ENCODE results near the gene FLCN. TPM values are rescaled to one million over a fixed set of nuclear protein-coding genes. Genes with fewer than 3 reads are reported as not detected.
A peak's percentile ranks its signal among the peaks of the same experiment; 100 is the strongest.
"Not testable (repeated sequence)": the region's sequence is repeated elsewhere in the genome, so short reads cannot be mapped to it uniquely, and the experiment has no call there.

Gene FLCN, protein sequence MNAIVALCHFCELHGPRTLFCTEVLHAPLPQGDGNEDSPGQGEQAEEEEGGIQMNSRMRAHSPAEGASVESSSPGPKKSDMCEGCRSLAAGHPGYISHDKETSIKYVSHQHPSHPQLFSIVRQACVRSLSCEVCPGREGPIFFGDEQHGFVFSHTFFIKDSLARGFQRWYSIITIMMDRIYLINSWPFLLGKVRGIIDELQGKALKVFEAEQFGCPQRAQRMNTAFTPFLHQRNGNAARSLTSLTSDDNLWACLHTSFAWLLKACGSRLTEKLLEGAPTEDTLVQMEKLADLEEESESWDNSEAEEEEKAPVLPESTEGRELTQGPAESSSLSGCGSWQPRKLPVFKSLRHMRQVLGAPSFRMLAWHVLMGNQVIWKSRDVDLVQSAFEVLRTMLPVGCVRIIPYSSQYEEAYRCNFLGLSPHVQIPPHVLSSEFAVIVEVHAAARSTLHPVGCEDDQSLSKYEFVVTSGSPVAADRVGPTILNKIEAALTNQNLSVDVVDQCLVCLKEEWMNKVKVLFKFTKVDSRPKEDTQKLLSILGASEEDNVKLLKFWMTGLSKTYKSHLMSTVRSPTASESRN
- 100 to 1,000 TPM in 1 of 4 donors, 10 to 100 TPM in 3; 28.4 to 143 (median 49.2) TPM for total RNA-seq

DNA sequence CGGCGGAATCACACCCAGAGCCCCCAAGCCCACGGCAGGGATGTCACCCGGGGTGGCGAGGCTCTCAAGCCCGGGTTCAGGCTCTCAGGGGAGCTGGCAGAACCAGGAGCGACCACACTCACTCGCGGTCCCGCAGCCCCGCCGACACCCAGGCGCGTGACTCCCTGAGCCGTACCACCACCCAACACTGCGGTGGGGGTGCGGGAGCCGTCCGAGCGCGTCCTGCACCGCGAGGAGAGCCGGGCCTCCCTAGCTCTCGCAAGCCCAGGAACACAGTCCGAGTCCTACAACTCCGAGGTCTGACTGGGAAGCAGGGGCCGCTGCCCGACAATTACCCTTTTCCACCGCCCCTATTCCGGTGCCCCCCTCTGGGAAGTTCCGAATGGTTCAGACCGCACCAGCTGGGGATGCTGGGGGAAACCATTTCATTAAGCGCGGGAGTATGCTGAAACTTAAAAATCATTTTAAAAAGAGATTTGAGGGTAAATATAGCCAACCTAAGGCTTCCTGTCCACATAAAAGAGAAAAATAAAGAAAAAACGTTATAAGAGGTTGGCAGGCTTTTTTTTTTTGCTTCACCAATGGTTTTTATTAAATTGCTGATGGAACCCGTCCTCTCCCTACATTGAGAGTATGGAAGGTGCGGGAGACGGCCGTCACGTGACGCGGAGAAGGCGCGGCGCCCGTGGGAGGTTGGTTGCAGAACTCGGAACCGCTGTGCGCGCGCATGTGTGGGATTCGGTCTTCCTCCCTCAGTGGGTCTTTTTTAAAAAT lies at the start of gene FLCN:
FLCN (minus strand) TSS at position 143 of the 774 bp plus-strand sequence. CDS start 9,031 bp downstream, outside the sequence.
- Histone ChIP-seq H3K9me3 (no peaks in the 10 kb centered on the region), H3K36me3 (peaks cover 8% of the 10 kb centered on the region), H3K4me3 (peak within 1 kb of the TSS; percentile 99), H3K27me3 (no peaks in the 10 kb centered on the region), H3K27ac (peak within 1 kb of the TSS; percentile 92), H3K4me1 (peaks cover 31% of the 10 kb centered on the region)
- WGBS: under 1% methylated on average over 26 of the region's 53 CpGs
- DNase-seq (ENCODE audit: low spot score in 2 of 2): peak; percentile 96 to 97
- TF ChIP-seq, protein P1, sequence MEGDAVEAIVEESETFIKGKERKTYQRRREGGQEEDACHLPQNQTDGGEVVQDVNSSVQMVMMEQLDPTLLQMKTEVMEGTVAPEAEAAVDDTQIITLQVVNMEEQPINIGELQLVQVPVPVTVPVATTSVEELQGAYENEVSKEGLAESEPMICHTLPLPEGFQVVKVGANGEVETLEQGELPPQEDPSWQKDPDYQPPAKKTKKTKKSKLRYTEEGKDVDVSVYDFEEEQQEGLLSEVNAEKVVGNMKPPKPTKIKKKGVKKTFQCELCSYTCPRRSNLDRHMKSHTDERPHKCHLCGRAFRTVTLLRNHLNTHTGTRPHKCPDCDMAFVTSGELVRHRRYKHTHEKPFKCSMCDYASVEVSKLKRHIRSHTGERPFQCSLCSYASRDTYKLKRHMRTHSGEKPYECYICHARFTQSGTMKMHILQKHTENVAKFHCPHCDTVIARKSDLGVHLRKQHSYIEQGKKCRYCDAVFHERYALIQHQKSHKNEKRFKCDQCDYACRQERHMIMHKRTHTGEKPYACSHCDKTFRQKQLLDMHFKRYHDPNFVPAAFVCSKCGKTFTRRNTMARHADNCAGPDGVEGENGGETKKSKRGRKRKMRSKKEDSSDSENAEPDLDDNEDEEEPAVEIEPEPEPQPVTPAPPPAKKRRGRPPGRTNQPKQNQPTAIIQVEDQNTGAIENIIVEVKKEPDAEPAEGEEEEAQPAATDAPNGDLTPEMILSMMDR (IDR thresholded peaks at IDR 0.05): no peak
- peak; percentile 66 to 97 (median 70) for TF ChIP-seq POLR2AphosphoS5 (IDR thresholded peaks at IDR 0.05)
- peak in 1 of 2 donors; percentile 85 for TF ChIP-seq POLR2A (IDR thresholded peaks at IDR 0.05)

DNA sequence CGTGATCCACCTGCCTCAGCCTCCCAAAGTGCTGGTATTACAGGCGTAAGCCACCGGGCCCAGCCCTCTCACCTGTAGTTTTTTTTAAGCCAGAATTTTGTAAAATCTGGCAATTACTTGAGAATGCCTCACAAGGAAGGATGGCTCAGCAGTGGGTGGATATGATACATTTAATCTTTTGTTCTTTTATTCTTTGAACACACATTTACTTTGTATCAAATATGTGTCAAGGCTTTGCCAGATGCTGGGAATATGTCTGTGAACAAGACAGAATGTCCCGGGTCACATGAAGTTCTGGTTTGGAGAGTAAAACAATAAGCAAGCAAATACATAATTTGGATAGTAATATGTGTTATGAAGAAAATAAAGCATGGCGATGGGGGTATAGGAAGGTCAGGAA lies 49.0 kb upstream of the FLCN start:
- Histone ChIP-seq H3K27ac (no peak overlapping the region), H3K4me1 (peaks cover 6% of the 10 kb centered on the region), H3K4me3 (no peak overlapping the region), H3K36me3 (no peaks in the 10 kb centered on the region), H3K9me3 (no peaks in the 10 kb centered on the region), H3K27me3 (no peaks in the 10 kb centered on the region)
- DNase-seq (ENCODE audit: low spot score in 2 of 2): peak in 1 of 2 donors; percentile 4
- TF ChIP-seq POLR2AphosphoS5 (IDR thresholded peaks at IDR 0.05) (no peak), EP300 (IDR thresholded peaks at IDR 0.05) (no peak), POLR2A (IDR thresholded peaks at IDR 0.05) (no peak)
- TF ChIP-seq, protein P1 (IDR thresholded peaks at IDR 0.05): no peak
- WGBS: 85% methylated on average over 5 of the region's 5 CpGs

GRCh38 chr17:17280613-17281549 lies 43.9 kb upstream of the FLCN start, which contains the start of gene COPS3:
TSS of gene COPS3 (minus strand) at chr17:17281246. CDS start at chr17:17281186, 60 bp downstream.
- WGBS: 0% methylated on average over 17 of the region's 80 CpGs
- peaks cover 43% of the 10 kb centered on the region for H3K4me1 ChIP-seq
- TF ChIP-seq POLR2A (IDR thresholded peaks at IDR 0.05) (peak in 1 of 2 donors; percentile 71), POLR2AphosphoS5 (IDR thresholded peaks at IDR 0.05) (peak; percentile 47 to 89 (median 50)), EP300 (IDR thresholded peaks at IDR 0.05) (no peak)
- TF ChIP-seq, protein P1 (IDR thresholded peaks at IDR 0.05): no peak
- H3K9me3 ChIP-seq: no peaks in the 10 kb centered on the region
- H3K4me3 ChIP-seq: peak within 1 kb of the TSS; percentile 68
- peak within 1 kb of the TSS; percentile 95 for H3K27ac ChIP-seq
- DNase-seq (ENCODE audit: low spot score in 2 of 2): peak; percentile 98 to 99
- no peaks in the 10 kb centered on the region for H3K27me3 ChIP-seq
- no peaks in the 10 kb centered on the region for H3K36me3 ChIP-seq

DNA sequence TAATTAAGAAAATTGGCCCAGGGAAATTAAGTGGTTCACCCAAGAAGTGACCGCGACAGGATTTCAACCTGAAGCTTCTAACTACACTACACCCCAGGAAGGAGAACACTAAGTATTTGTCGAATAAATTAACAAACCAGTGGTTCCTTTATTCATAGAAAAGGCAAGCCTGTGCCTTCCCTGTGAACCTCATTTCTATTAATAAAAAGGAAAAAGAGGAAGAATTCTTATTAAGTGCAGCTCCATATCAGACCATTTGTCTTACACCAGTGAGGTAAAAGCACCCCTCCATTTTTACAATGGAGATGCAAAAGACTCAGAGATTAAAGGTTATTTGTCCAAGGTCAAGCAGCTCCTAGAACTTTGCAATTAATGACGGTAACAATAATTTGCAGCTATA lies 42.3 kb upstream of the FLCN start:
- Histone ChIP-seq H3K27ac (no peak overlapping the region), H3K4me3 (peak overlapping the region; percentile 68), H3K4me1 (peaks cover 43% of the 10 kb centered on the region), H3K36me3 (peaks cover 8% of the 10 kb centered on the region), H3K27me3 (no peaks in the 10 kb centered on the region), H3K9me3 (no peaks in the 10 kb centered on the region)
- 82% methylated on average over 4 of the region's 4 CpGs for WGBS
- TF ChIP-seq EP300 (IDR thresholded peaks at IDR 0.05): no peak
- TF ChIP-seq POLR2AphosphoS5 (IDR thresholded peaks at IDR 0.05): no peak
- no peak for TF ChIP-seq POLR2A (IDR thresholded peaks at IDR 0.05)
- DNase-seq (ENCODE audit: low spot score in 2 of 2): no peak

- H3K9me3 ChIP-seq, H3K4me3 ChIP-seq, H3K27me3 ChIP-seq, H3K27ac ChIP-seq: not testable (repeated sequence)
- 95% methylated on average over 5 of the region's 5 CpGs for WGBS
- peak in 1 of 2 donors; percentile 38 for DNase-seq (ENCODE audit: low spot score in 2 of 2)
- Histone ChIP-seq H3K36me3 (peaks cover 27% of the 10 kb centered on the region), H3K4me1 (peaks cover 43% of the 10 kb centered on the region)
Observed at GRCh38 chr17:17277431-17277830, 40.5 kb upstream of the FLCN start.

Measured in suprapubic skin (tissue), 4 donors.